ENCODE measurements around the gene SERPINB7. TPM values are rescaled to one million over a fixed set of nuclear protein-coding genes. Genes with fewer than 3 reads are reported as not detected.

Gene SERPINB7
- total RNA-seq, 1 experiment from 2014 or later, result 4.2 TPM

DNA sequence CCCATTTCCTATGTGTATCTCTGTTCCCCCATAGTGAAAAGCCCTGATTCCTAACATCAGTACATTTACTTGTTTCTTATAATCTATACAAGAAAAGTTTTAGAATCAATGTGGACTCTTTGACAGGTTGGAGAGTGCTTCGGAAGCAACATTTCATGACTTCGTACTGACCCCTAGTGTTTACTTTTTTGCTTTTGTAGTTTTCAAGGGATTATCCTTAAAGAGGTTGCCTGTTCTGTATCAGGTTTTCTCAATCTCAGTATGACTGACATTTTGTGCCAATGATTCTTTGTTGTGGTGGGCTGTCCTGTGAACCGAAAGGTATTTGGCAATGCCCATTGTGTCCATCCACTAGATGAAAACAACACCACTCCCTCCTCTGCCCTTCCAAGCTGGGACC is 69.0 kb downstream of the SERPINB7 start:
- intact Hi-C loops (cut with micrococcal nuclease; ENCODE audit: unreplicated experiment), result loop anchor here (1.0 to 10.0 kb wide), 6 partner anchors 102 to 509 kb away; partner anchors contain the start of gene KDSR
- H3F3A ChIP-seq (ENCODE audit: insufficient read depth, low read depth), result no peaks in the 10 kb centered on the region
- no peak overlapping the region for H3K4me2 ChIP-seq
- H3K79me2 ChIP-seq (ENCODE audit: low read depth), result no peaks in the 10 kb centered on the region
- no TSS peak for BruUV-seq (replicated peaks)
- H3K27ac ChIP-seq, result no peak overlapping the region
- ChIA-PET CTCF (interaction anchor here (0.7 to 1.2 kb wide), 2 partner anchors 95 to 326 kb away, joined by 3 to 4 read pairs; no protein-coding TSS in a partner anchor), POLR2A (ENCODE audit: unreplicated experiment) (no interaction called here)
- H3K36me3 ChIP-seq (ENCODE audit: low read depth), result no peaks in the 10 kb centered on the region
- H3K4me3 ChIP-seq, result no peak overlapping the region
- H2AFZ ChIP-seq, result no peak overlapping the region
- H3K4me1 ChIP-seq (replicated peaks; ENCODE audit: insufficient read depth), result no peaks in the 10 kb centered on the region
- H3K9me2 ChIP-seq (ENCODE audit: insufficient read depth), result no peaks in the 10 kb centered on the region
- H4K20me1 ChIP-seq (ENCODE audit: insufficient read depth), result no peaks in the 10 kb centered on the region
- DNase-seq, result peak in 1 of 2 experiments; percentile 40
- no peaks in the 10 kb centered on the region for H3K9me3 ChIP-seq (ENCODE audit: insufficient read depth, low read depth)
- TF ChIP-seq, protein P1, sequence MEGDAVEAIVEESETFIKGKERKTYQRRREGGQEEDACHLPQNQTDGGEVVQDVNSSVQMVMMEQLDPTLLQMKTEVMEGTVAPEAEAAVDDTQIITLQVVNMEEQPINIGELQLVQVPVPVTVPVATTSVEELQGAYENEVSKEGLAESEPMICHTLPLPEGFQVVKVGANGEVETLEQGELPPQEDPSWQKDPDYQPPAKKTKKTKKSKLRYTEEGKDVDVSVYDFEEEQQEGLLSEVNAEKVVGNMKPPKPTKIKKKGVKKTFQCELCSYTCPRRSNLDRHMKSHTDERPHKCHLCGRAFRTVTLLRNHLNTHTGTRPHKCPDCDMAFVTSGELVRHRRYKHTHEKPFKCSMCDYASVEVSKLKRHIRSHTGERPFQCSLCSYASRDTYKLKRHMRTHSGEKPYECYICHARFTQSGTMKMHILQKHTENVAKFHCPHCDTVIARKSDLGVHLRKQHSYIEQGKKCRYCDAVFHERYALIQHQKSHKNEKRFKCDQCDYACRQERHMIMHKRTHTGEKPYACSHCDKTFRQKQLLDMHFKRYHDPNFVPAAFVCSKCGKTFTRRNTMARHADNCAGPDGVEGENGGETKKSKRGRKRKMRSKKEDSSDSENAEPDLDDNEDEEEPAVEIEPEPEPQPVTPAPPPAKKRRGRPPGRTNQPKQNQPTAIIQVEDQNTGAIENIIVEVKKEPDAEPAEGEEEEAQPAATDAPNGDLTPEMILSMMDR (conservative IDR thresholded peaks at IDR 0.05), result peak; percentile 70
- TF ChIP-seq EZH2 (IDR thresholded peaks at IDR 0.05; ENCODE audit: low read depth), result no peak
- no peaks in the 10 kb centered on the region for H3K27me3 ChIP-seq (ENCODE audit: insufficient read depth, low read depth)

DNA sequence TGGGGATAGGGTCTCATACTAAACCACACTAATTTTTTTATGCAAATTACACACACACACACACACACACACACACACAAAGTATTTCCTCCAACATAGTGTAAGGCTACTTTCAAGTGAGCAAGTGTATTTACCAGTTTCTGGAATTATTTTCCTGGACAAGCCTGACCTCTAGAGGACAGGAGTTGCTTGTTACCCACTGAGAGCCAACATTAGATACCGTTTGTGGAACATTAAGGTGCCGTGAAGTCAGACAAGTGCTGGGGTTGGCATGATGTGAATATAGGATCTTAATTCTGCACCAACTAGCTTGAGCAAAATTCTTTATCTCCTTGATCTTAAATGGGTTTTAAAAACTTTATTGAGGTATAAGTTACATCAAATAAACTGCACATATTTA is 72.9 kb downstream of the SERPINB7 start:
- Histone ChIP-seq H3K9me3 (ENCODE audit: insufficient read depth, low read depth) (no peaks in the 10 kb centered on the region), H3F3A (ENCODE audit: insufficient read depth, low read depth) (no peaks in the 10 kb centered on the region), H2AFZ (no peak overlapping the region), H3K36me3 (ENCODE audit: low read depth) (no peaks in the 10 kb centered on the region), H4K20me1 (ENCODE audit: insufficient read depth) (no peaks in the 10 kb centered on the region), H3K27me3 (ENCODE audit: insufficient read depth, low read depth) (no peaks in the 10 kb centered on the region), H3K79me2 (ENCODE audit: low read depth) (no peaks in the 10 kb centered on the region), H3K9me2 (ENCODE audit: insufficient read depth) (no peaks in the 10 kb centered on the region), H3K4me3 (no peak overlapping the region), H3K27ac (no peak overlapping the region), H3K4me1 (replicated peaks; ENCODE audit: insufficient read depth) (peaks cover 5% of the 10 kb centered on the region; the same call in 1 of the 2 replicates), H3K4me2 (no peak overlapping the region)
- intact Hi-C loops (cut with micrococcal nuclease; ENCODE audit: unreplicated experiment), result loop anchor here (1.0 to 10.0 kb wide), 5 partner anchors 88 to 513 kb away; partner anchors contain the start of gene KDSR
- ChIA-PET POLR2A (ENCODE audit: unreplicated experiment) (no interaction called here), CTCF (no interaction called here)
- BruUV-seq (replicated peaks), result no TSS peak
- DNase-seq, result peak; percentile 12 to 56
- TF ChIP-seq, protein P1 (conservative IDR thresholded peaks at IDR 0.05), result peak; percentile 74
- no peak for TF ChIP-seq EZH2 (IDR thresholded peaks at IDR 0.05; ENCODE audit: low read depth)

DNA sequence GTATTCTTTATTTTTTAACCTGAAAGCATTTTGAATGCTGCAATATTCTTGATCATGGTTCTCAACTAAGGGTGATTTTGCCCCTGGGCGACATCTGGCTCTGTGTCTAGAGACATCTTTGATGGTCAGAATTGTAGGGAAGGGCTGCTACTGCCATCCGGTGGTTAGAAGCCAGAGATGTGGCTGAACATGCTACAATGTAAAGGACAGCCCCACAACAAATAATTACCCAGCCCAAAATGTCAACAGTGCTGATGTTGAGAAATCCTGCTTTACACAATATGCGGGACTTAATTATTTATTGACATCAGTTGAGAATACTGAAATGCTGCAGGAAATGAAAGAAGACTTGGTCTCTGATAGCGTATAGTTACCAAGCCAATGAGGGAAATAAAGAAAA is 74.8 kb downstream of the SERPINB7 start:
- ChIA-PET CTCF (no interaction called here), POLR2A (ENCODE audit: unreplicated experiment) (interaction anchor here (0.6 kb wide), 1 partner anchor 1424 kb away, joined by 8 read pairs; no protein-coding TSS in a partner anchor)
- Histone ChIP-seq H3K9me3 (ENCODE audit: insufficient read depth, low read depth) (no peaks in the 10 kb centered on the region), H3K79me2 (ENCODE audit: low read depth) (no peaks in the 10 kb centered on the region), H3K4me3 (no peak overlapping the region), H2AFZ (no peak overlapping the region), H3K4me2 (no peak overlapping the region), H3K27ac (no peak overlapping the region), H3K27me3 (ENCODE audit: insufficient read depth, low read depth) (no peaks in the 10 kb centered on the region), H3K36me3 (ENCODE audit: low read depth) (no peaks in the 10 kb centered on the region), H3F3A (ENCODE audit: insufficient read depth, low read depth) (no peaks in the 10 kb centered on the region), H3K4me1 (replicated peaks; ENCODE audit: insufficient read depth) (peaks cover 5% of the 10 kb centered on the region; the same call in 1 of the 2 replicates), H3K9me2 (ENCODE audit: insufficient read depth) (no peaks in the 10 kb centered on the region), H4K20me1 (ENCODE audit: insufficient read depth) (no peaks in the 10 kb centered on the region)
- TF ChIP-seq, protein P1 (conservative IDR thresholded peaks at IDR 0.05), result peak; percentile 72
- no peak for TF ChIP-seq EZH2 (IDR thresholded peaks at IDR 0.05; ENCODE audit: low read depth)
- intact Hi-C loops (cut with micrococcal nuclease; ENCODE audit: unreplicated experiment), result no loop called here
- no TSS peak for BruUV-seq (replicated peaks)
- peak; percentile 30 to 78 for DNase-seq

All from PC-9 (cell line).